Trophoblast cell (in vitro differentiated cells and primary cell): ENCODE data around the gene GMPPB.
"Not testable (repeated sequence)": the region's sequence is repeated elsewhere in the genome, so short reads cannot be mapped to it uniquely, and the experiment has no call there.

Experiments
- DNase-seq, 2 donors: peaks; one replicate each; pipeline ENCODE4 v3.0.0-alpha.2; 2016
- H2AFZ ChIP-seq: 2 replicates; pipeline ENCODE4 v1.6.1; 2013; ENCODE audit warnings: low read length, moderate library complexity, mild to moderate bottlenecking; ENCODE audit not compliant: insufficient read depth, poor library complexity
- H2AK5ac ChIP-seq: 2 replicates; pipeline ENCODE4 v1.6.1; 2013; ENCODE audit warnings: mild to moderate bottlenecking, low read length
- H2BK120ac ChIP-seq: 2 replicates; pipeline ENCODE4 v1.6.1; 2013; ENCODE audit warnings: low read length, mild to moderate bottlenecking, moderate library complexity; ENCODE audit not compliant: insufficient read depth, poor library complexity
- H2BK12ac ChIP-seq: 2 replicates; pipeline ENCODE4 v1.6.1; 2013; ENCODE audit warnings: mild to moderate bottlenecking, low read length, moderate library complexity
- H2BK5ac ChIP-seq: 2 replicates; pipeline ENCODE4 v1.6.1; 2013; ENCODE audit warnings: low read length, low read depth, moderate library complexity, mild to moderate bottlenecking; ENCODE audit not compliant: poor library complexity
- H3K14ac ChIP-seq: 2 replicates; pipeline ENCODE4 v1.6.1; 2013; ENCODE audit warnings: mild to moderate bottlenecking, low read length
- H3K18ac ChIP-seq: 2 replicates; pipeline ENCODE4 v1.6.1; 2013; ENCODE audit warnings: mild to moderate bottlenecking, low read length
- H3K23ac ChIP-seq: 2 replicates; pipeline ENCODE4 v1.6.1; 2013; ENCODE audit warnings: low read length
- H3K27ac ChIP-seq: 2 replicates; pipeline ENCODE4 v1.5.1; 2013; ENCODE audit warnings: low read depth, mild to moderate bottlenecking, inconsistent platforms, low read length, moderate library complexity
- H3K27me3 ChIP-seq: 2 replicates; pipeline ENCODE4 v1.6.1; 2013; ENCODE audit warnings: inconsistent platforms, mild to moderate bottlenecking, low read length, moderate library complexity; ENCODE audit not compliant: insufficient read depth
- H3K36me3 ChIP-seq, 2 experiments: 1 replicate in 1 of 2; 2 replicates in 1 of 2; pipeline ENCODE4 v1.6.1; 2013; ENCODE audit warnings: low read length in 2 of 2, mild to moderate bottlenecking in 2 of 2, moderate library complexity in 1 of 2; ENCODE audit not compliant: insufficient read depth in 2 of 2, control insufficient read depth in 1 of 2
- H3K4ac ChIP-seq: 2 replicates; pipeline ENCODE4 v1.6.1; 2013; ENCODE audit warnings: low read depth, mild to moderate bottlenecking, low read length, moderate library complexity
- H3K4me1 ChIP-seq, 2 experiments: 1 replicate in 1 of 2; 2 replicates in 1 of 2; pipeline ENCODE4 v1.6.1; 2013; ENCODE audit warnings: low read length in 2 of 2, mild to moderate bottlenecking in 2 of 2, moderate library complexity in 1 of 2; ENCODE audit not compliant: insufficient read depth in 2 of 2, control insufficient read depth in 1 of 2
- H3K4me2 ChIP-seq: 2 replicates; pipeline ENCODE4 v1.6.1; 2013; ENCODE audit warnings: inconsistent platforms, mild to moderate bottlenecking, low read length, moderate library complexity
- H3K4me3 ChIP-seq: 2 replicates; pipeline ENCODE4 v1.5.1; 2013; ENCODE audit warnings: mild to moderate bottlenecking, low read depth, low read length, inconsistent platforms
- H3K79me1 ChIP-seq: one replicate; pipeline ENCODE4 v1.6.1; 2013; ENCODE audit warnings: low read length
- H3K79me2 ChIP-seq: 2 replicates; pipeline ENCODE4 v1.6.1; 2013; ENCODE audit warnings: low read length, mild to moderate bottlenecking; ENCODE audit not compliant: control insufficient read depth, insufficient read depth, poor library complexity
- H3K9ac ChIP-seq: 2 replicates; pipeline ENCODE4 v1.6.1; 2013; ENCODE audit warnings: mild to moderate bottlenecking, low read length
- H3K9me3 ChIP-seq: 2 replicates; pipeline ENCODE4 v1.6.1; 2013; ENCODE audit warnings: low read depth, mild to moderate bottlenecking, control low read depth, inconsistent platforms, low read length; ENCODE audit not compliant: insufficient read depth
- H4K12ac ChIP-seq: 2 replicates; pipeline ENCODE4 v1.6.1; 2013; ENCODE audit warnings: low read depth, mild to moderate bottlenecking, low read length, moderate library complexity
- H4K8ac ChIP-seq: 2 replicates; pipeline ENCODE4 v1.6.1; 2013; ENCODE audit warnings: low read depth, mild to moderate bottlenecking, low read length, moderate library complexity
- H4K91ac ChIP-seq: one replicate; pipeline ENCODE4 v1.6.1; 2013; ENCODE audit warnings: low read depth, mild to moderate bottlenecking, low read length, moderate library complexity
- WGBS: extraction: QIAGEN DNeasy Blood & Tissue Kit; methylation state at CpG from one replicate; pipeline ENCODE4 v1.1.7; 2013; ENCODE audit warnings: missing lambda C conversion rate; ENCODE audit not compliant: insufficient read length, insufficient coverage; ENCODE audit errors: extremely low coverage; 5-methylcytosine and 5-hydroxymethylcytosine counted together

Gene GMPPB

DNA sequence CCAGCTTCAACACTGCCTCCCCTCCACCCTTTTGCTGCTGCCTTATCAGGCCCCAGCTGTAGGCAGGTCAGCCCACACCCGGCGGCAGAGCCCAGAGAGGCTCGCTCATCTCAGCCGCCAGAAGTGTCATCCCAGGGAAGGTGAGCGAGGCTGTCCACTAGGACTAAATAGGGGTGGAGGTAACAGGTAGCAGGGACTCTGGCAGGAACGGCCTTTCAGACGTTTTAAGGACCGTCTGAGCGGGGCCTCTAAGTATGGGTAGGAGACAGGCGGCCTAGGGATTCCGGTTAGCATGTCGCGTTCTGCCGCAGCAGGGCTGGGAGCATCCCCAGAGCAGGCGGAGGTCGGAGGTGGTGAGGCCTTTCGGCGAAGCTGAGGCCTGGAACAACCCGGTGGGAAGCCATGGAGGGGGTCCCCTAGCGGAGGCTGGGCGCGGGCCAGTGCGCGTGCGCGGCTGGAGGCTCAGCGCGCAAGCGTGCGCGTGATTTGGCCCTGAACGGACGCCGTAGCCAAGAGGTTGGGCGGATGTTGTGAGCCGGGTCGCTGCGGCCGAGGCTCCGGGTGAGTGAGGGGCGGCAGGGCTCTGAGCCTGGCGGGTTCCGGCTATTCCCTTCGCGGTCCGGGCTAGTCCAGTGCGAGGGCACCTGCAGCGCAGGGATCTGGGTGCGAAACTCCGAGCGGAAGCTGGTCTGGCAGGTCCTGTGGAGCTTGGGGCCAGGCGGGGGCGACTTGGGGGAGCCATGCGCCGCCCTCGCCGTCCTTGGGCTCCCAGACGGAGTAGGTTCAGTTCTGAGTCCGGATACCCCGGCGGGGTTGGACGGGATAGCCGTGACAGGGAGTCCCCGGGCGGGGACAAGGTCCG lies 34.5 kb downstream of the GMPPB start, which contains the start of the genes MST1 and RNF123:
TSS of gene MST1 (minus strand) at position 429 of the 862 bp plus-strand sequence. CDS start 783 bp downstream, outside the sequence.
TSS of gene RNF123 (plus strand) at position 512 of the 862 bp plus-strand sequence. CDS start 1,609 bp downstream, outside the sequence.
- H4K8ac ChIP-seq, result peak within 1 kb of the TSS; percentile 94
- H3K27me3 ChIP-seq, result no peaks in the 10 kb centered on the region
- DNase-seq, result peak; percentile 80 to 91
- no peak within 1 kb of the TSS for H2BK12ac ChIP-seq
- H2AK5ac ChIP-seq, result peak within 1 kb of the TSS; percentile 33
- H3K4me3 ChIP-seq, result peak within 1 kb of the TSS; percentile 89
- H3K79me2 ChIP-seq, result peaks cover 7% of the 10 kb centered on the region
- H4K12ac ChIP-seq, result peak within 1 kb of the TSS; percentile 78
- H3K18ac ChIP-seq, result peak within 1 kb of the TSS; percentile 44
- peak within 1 kb of the TSS; percentile 99 for H3K4me2 ChIP-seq
- no peak within 1 kb of the TSS for H3K23ac ChIP-seq
- H3K27ac ChIP-seq, result peak within 1 kb of the TSS; percentile 51
- H3K14ac ChIP-seq, result peak within 1 kb of the TSS; percentile 83
- H3K79me1 ChIP-seq, result peaks cover 8% of the 10 kb centered on the region
- H3K36me3 ChIP-seq, result peaks cover 3% of the 10 kb centered on the region in 2 experiments
- H3K4ac ChIP-seq, result peak within 1 kb of the TSS; percentile 48
- no CpG with 5 or more reads among the region's 66 CpGs for WGBS
- peaks cover under 1% of the 10 kb centered on the region for H3K9me3 ChIP-seq
- H3K4me1 ChIP-seq, result peaks cover 3 to 18% of the 10 kb centered on the region in 2 experiments
- peak within 1 kb of the TSS; percentile 80 for H2AFZ ChIP-seq
- peak within 1 kb of the TSS; percentile 88 for H3K9ac ChIP-seq
- H2BK5ac ChIP-seq, result peak within 1 kb of the TSS; percentile 8
- peak within 1 kb of the TSS; percentile 17 for H2BK120ac ChIP-seq
- peak within 1 kb of the TSS; percentile 81 for H4K91ac ChIP-seq

- no CpG with 5 or more reads among the region's 7 CpGs for WGBS
- not testable (repeated sequence) for H3K4ac ChIP-seq, H3K9me3 ChIP-seq, H3K27me3 ChIP-seq, H2AK5ac ChIP-seq, DNase-seq, H2BK12ac ChIP-seq, H2AFZ ChIP-seq, H3K4me3 ChIP-seq, H3K23ac ChIP-seq, H3K14ac ChIP-seq, H2BK120ac ChIP-seq, H3K27ac ChIP-seq, H3K18ac ChIP-seq, H3K9ac ChIP-seq, H3K79me2 ChIP-seq, H3K36me3 ChIP-seq, H3K79me1 ChIP-seq, H2BK5ac ChIP-seq
- Histone ChIP-seq H4K12ac (peak overlapping the region; percentile 78), H4K91ac (peak overlapping the region; percentile 30), H3K4me1 (peaks cover 3 to 18% of the 10 kb centered on the region in 2 experiments), H4K8ac (peak overlapping the region; percentile 94), H3K4me2 (peak overlapping the region; percentile 99)
These were observed 35.3 kb downstream of the GMPPB start for GRCh38 chr3:49688338-49689045.

DNA sequence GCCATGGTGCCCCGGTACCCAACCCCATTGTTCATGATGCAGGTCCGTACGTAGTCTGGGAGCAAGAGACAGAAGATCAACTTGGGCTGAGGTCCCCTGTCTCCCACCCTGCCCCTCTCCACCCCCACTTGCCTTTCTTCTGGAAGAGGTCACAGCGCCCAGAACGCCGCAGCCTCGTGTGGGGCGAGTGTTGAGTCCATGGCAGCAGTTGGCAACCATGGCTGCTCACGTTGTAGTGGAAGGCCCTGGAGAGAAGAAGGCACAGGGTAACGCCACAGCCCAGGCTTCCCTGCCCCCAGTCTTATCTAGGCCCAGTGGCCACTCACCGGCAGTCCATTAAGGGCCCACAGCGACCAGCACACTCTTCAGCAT lies 36.3 kb downstream of the GMPPB start:
- not testable (repeated sequence) for H3K23ac ChIP-seq, H3K27me3 ChIP-seq, H2BK120ac ChIP-seq, H3K4me3 ChIP-seq, H4K91ac ChIP-seq, H2AFZ ChIP-seq, H3K79me2 ChIP-seq, H3K4ac ChIP-seq, DNase-seq, H3K9ac ChIP-seq, H2BK5ac ChIP-seq, H4K12ac ChIP-seq, H3K14ac ChIP-seq, H3K9me3 ChIP-seq, H3K27ac ChIP-seq, H3K79me1 ChIP-seq, H2BK12ac ChIP-seq, H4K8ac ChIP-seq, H3K18ac ChIP-seq, H2AK5ac ChIP-seq
- H3K4me2 ChIP-seq, result peak overlapping the region; percentile 91
- no CpG with 5 or more reads among the region's 12 CpGs for WGBS
- H3K36me3 ChIP-seq, result peaks cover 20% of the 10 kb centered on the region in 2 experiments
- peaks cover 3 to 18% of the 10 kb centered on the region in 2 experiments for H3K4me1 ChIP-seq

GRCh38 chr3:49686769-49687423 lies 36.9 kb downstream of the GMPPB start:
- peaks cover 3 to 18% of the 10 kb centered on the region in 2 experiments for H3K4me1 ChIP-seq
- not testable (repeated sequence) for H3K27me3 ChIP-seq, H3K79me1 ChIP-seq, H3K4ac ChIP-seq, H2AK5ac ChIP-seq, H3K79me2 ChIP-seq, H3K9me3 ChIP-seq, H3K23ac ChIP-seq, H3K27ac ChIP-seq
- H4K8ac ChIP-seq, result peak overlapping the region; percentile 92
- peak overlapping the region; percentile 69 for H3K9ac ChIP-seq
- peak overlapping the region; percentile 54 for H4K91ac ChIP-seq
- peak overlapping the region; percentile 35 for H2BK120ac ChIP-seq
- DNase-seq, result peak; percentile 84 to 90
- peak overlapping the region; percentile 56 for H2BK12ac ChIP-seq
- H2BK5ac ChIP-seq, result peak overlapping the region; percentile 17
- H4K12ac ChIP-seq, result peak overlapping the region; percentile 65
- peak overlapping the region; percentile 52 for H3K18ac ChIP-seq
- H3K36me3 ChIP-seq, result peaks cover 25 to 26% of the 10 kb centered on the region in 2 experiments
- no CpG with 5 or more reads among the region's 44 CpGs for WGBS
- H3K4me3 ChIP-seq, result peak overlapping the region; percentile 68
- peak overlapping the region; percentile 91 for H3K4me2 ChIP-seq
- peak overlapping the region; percentile 81 for H3K14ac ChIP-seq
- H2AFZ ChIP-seq, result peak overlapping the region; percentile 61
